Esophagus muscularis mucosa (tissue), 4 donors: ENCODE data around the gene OR13C5.
"Not testable (repeated sequence)": the region's sequence is repeated elsewhere in the genome, so short reads cannot be mapped to it uniquely, and the experiment has no call there.

Experiments used
- EP300 ChIP-seq: sonication (generic); formaldehyde crosslinking; IDR thresholded peaks from one replicate; pipeline ENCODE4 v1.6.1; 2017; ENCODE audit warnings: antibody characterized with exemption
- POLR2A ChIP-seq: fragments of 450-650 bp; IDR thresholded peaks from one replicate; pipeline ENCODE4 v1.6.1; 2017; ENCODE audit warnings: antibody characterized with exemption, moderate library complexity, mild to moderate bottlenecking, low read depth
- POLR2AphosphoS5 ChIP-seq, 2 donors: sonication (generic); formaldehyde crosslinking; IDR thresholded peaks; one replicate each; pipeline ENCODE4 v1.6.1; 2017; ENCODE audit warnings: antibody characterized with exemption in 2 of 2
- TF ChIP-seq, protein P1 (sequence below), 3 experiments: fragments of 200-600 bp in 2 of 3; fragments of 450-650 bp in 1 of 3; sonication (generic) in 2 of 3; IDR thresholded peaks; one replicate each; pipeline ENCODE4 v1.5.1; 2017 to 2019; ENCODE audit warnings: antibody characterized with exemption in 3 of 3, mild to moderate bottlenecking in 2 of 3, moderate library complexity in 1 of 3

DNA sequence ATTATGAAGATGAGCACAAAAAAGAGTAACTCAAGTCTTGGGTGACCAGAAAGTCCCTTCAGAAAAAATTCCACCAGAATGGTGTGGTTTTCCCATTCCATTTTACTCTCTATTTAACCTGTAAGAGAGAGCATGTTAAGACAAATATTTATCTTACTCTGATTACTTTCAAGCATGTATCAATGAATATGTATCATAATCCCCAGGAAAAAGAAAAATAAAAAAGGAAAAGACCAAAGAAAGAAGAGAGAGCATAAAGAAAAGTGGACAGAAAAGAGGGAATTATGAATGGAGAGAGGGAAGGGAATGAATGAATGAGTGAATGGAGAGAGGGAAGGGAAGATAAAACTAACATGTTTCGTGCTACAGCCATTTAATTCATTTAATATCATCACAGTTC, 6.3 kb upstream of the OR13C5 start, which contains the start of gene OR13C2:
- not testable (repeated sequence) for TF ChIP-seq POLR2A; POLR2AphosphoS5 (IDR thresholded peaks at IDR 0.05); EP300
- TF ChIP-seq, protein P1, sequence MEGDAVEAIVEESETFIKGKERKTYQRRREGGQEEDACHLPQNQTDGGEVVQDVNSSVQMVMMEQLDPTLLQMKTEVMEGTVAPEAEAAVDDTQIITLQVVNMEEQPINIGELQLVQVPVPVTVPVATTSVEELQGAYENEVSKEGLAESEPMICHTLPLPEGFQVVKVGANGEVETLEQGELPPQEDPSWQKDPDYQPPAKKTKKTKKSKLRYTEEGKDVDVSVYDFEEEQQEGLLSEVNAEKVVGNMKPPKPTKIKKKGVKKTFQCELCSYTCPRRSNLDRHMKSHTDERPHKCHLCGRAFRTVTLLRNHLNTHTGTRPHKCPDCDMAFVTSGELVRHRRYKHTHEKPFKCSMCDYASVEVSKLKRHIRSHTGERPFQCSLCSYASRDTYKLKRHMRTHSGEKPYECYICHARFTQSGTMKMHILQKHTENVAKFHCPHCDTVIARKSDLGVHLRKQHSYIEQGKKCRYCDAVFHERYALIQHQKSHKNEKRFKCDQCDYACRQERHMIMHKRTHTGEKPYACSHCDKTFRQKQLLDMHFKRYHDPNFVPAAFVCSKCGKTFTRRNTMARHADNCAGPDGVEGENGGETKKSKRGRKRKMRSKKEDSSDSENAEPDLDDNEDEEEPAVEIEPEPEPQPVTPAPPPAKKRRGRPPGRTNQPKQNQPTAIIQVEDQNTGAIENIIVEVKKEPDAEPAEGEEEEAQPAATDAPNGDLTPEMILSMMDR (IDR thresholded peaks at IDR 0.05), result not testable (repeated sequence)
